ENCODE measurements around the gene SOS2. TPM values are rescaled to one million over a fixed set of nuclear protein-coding genes. Genes with fewer than 3 reads are reported as not detected.
A peak's percentile ranks its signal among the peaks of the same experiment; 100 is the strongest.

The SOS2 gene
- total RNA-seq, 4 donors from 2014 or later, result 13.8 to 29.6 (median 18.6) TPM

DNA sequence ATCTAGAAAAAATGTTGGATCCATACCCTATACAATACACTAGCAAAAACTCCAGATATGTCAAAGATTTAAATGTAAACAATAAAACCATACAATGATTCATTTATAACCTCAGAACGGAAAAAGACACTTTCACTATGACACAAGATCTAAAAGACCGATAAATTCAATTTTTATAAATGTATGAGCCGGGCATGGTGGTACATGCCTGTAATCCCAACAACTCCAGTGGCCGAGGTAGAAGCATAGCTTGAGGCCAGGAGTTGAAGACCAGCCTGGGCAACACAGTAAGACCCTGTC, 2.5 kb upstream of the SOS2 start:
- H3K4me3 ChIP-seq, result no peak overlapping the region
- no peaks in the 10 kb centered on the region for H3K36me3 ChIP-seq
- H3K27ac ChIP-seq, result no peak overlapping the region
- no peak for DNase-seq
- TF ChIP-seq POLR2A (IDR thresholded peaks at IDR 0.05) (no peak), CTCF (IDR thresholded peaks at IDR 0.05) (no peak)
- H3K9me3 ChIP-seq, result no peaks in the 10 kb centered on the region
- H3K4me1 ChIP-seq, result peaks cover 0 to 34% (median 12%) of the 10 kb centered on the region in 3 donors
- intact Hi-C loops (cut with DNase I), result no loop called here
- 59 to 62% methylated on average over 4 of the region's 4 CpGs for WGBS, 2 donors
- H3K27me3 ChIP-seq, result no peaks in the 10 kb centered on the region

GRCh38 chr14:50233166-50233950, 2.0 kb upstream of the SOS2 start:
- Histone ChIP-seq H3K9me3 (no peaks in the 10 kb centered on the region), H3K36me3 (no peaks in the 10 kb centered on the region), H3K27me3 (no peaks in the 10 kb centered on the region), H3K4me1 (peaks cover 0 to 39% (median 17%) of the 10 kb centered on the region in 3 donors), H3K4me3 (no peak overlapping the region), H3K27ac (peak overlapping the region in 2 of 4 donors; percentile 95 to 99)
- WGBS, 2 donors, result 27 to 42% methylated on average over 9 to 12 of the region's 14 CpGs
- intact Hi-C loops (cut with DNase I), result no loop called here
- TF ChIP-seq CTCF (IDR thresholded peaks at IDR 0.05) (no peak), POLR2A (IDR thresholded peaks at IDR 0.05) (no peak)
- no peak for DNase-seq

DNA sequence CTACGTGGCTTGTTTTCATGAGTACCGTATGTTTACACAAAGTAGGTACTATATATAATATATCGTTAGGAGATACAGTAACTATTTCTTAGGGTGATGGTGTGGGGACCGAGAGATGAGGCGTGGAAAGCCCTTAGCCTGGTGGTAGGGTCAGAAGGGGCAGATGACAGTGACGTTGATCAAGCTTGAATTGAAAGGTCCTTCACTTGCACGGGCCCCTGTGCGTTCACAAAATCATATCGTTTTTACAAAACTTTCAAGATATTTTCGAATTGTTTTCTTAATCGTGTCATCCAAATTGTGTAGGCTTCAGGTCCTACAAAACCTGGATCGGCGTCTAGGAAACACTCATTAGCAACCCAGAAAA, 881 bp upstream of the SOS2 start:
- Histone ChIP-seq H3K9me3 (no peaks in the 10 kb centered on the region), H3K4me1 (peaks cover 0 to 50% (median 20%) of the 10 kb centered on the region in 3 donors), H3K4me3 (peak overlapping the region; percentile 66 to 97 (median 90)), H3K36me3 (no peaks in the 10 kb centered on the region), H3K27me3 (no peaks in the 10 kb centered on the region), H3K27ac (peak overlapping the region; percentile 95 to 100 (median 99))
- WGBS, 2 donors, result 43 to 47% methylated on average over 13 of the region's 13 CpGs
- no peak for DNase-seq
- no peak for TF ChIP-seq POLR2A (IDR thresholded peaks at IDR 0.05)
- TF ChIP-seq CTCF (IDR thresholded peaks at IDR 0.05), result no peak
- intact Hi-C loops (cut with DNase I), result no loop called here

- 0% methylated on average over 9 of the region's 64 CpGs for WGBS, 2 donors
- H3K4me1 ChIP-seq, result peaks cover 0 to 64% (median 23%) of the 10 kb centered on the region in 3 donors
- H3K27me3 ChIP-seq, result no peaks in the 10 kb centered on the region
- no peak for DNase-seq
- TF ChIP-seq CTCF (IDR thresholded peaks at IDR 0.05), result no peak
- peak in 1 of 4 donors; percentile 9 for TF ChIP-seq POLR2A (IDR thresholded peaks at IDR 0.05)
- peak overlapping the region; percentile 66 to 97 (median 90) for H3K4me3 ChIP-seq
- no peaks in the 10 kb centered on the region for H3K9me3 ChIP-seq
- peak overlapping the region; percentile 95 to 100 (median 99) for H3K27ac ChIP-seq
- intact Hi-C loops (cut with DNase I), result no loop called here
- no peaks in the 10 kb centered on the region for H3K36me3 ChIP-seq
Measured at GRCh38 chr14:50230701-50231474, 490 bp downstream of the SOS2 start.

DNA sequence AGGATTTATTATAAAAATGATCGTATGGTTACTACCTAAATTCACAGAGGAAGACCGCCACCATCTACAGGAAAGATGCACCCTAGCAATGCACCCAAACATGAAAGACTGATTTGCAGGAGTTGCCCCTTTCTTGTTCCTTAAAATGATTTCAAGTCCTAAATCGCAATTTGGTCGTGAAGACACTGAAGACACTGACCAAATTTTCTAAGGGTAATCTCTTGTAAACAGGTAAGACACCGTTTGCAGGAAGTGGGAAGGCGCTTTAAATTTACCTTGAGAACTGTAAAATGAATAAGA, 1.0 kb downstream of the SOS2 start:
- no peak for DNase-seq
- Histone ChIP-seq H3K27ac (peak overlapping the region; percentile 95 to 100 (median 99)), H3K4me3 (peak overlapping the region; percentile 66 to 97 (median 90)), H3K4me1 (peaks cover 0 to 69% (median 28%) of the 10 kb centered on the region in 3 donors), H3K9me3 (no peaks in the 10 kb centered on the region), H3K27me3 (no peaks in the 10 kb centered on the region), H3K36me3 (no peaks in the 10 kb centered on the region)
- TF ChIP-seq CTCF (IDR thresholded peaks at IDR 0.05) (no peak), POLR2A (IDR thresholded peaks at IDR 0.05) (no peak)
- 1 to 3% methylated on average over 6 of the region's 6 CpGs for WGBS, 2 donors
- intact Hi-C loops (cut with DNase I), result no loop called here
